Fibroblast of lung (primary cell): ENCODE results near the gene ATP2B2. TPM values are rescaled to one million over a fixed set of nuclear protein-coding genes. Genes with fewer than 3 reads are reported as not detected.

Source experiments
- DNase-seq, 2 donors: peaks; one replicate each; pipeline versions ENCODE4 v3.0.0 to v3.0.0-alpha.2; 2010; ENCODE audit warnings: low read depth in 2 of 2
- H2AFZ ChIP-seq: 2 replicates; pipeline ENCODE4 v1.5.1; 2012; ENCODE audit warnings: low read length, control low read depth, inconsistent platforms
- H3K27ac ChIP-seq: 2 replicates; pipeline ENCODE4 v1.5.1; 2011; ENCODE audit warnings: low read length, control low read depth; ENCODE audit not compliant: insufficient read depth
- H3K27me3 ChIP-seq: 2 replicates; pipeline ENCODE4 v1.5.1; 2011; ENCODE audit warnings: mild to moderate bottlenecking, low read length; ENCODE audit not compliant: control insufficient read depth, insufficient read depth
- H3K36me3 ChIP-seq: 2 replicates; pipeline ENCODE4 v1.5.1; 2011; ENCODE audit warnings: low read length; ENCODE audit not compliant: control insufficient read depth, insufficient read depth
- H3K4me1 ChIP-seq: 2 replicates; pipeline ENCODE4 v1.5.1; 2011; ENCODE audit warnings: low read length; ENCODE audit not compliant: control insufficient read depth, insufficient read depth; ENCODE audit errors: extremely low read depth
- H3K4me2 ChIP-seq: 2 replicates; pipeline ENCODE4 v1.5.1; 2011; ENCODE audit warnings: low read length, control low read depth; ENCODE audit not compliant: insufficient read depth; ENCODE audit errors: extremely low read depth
- H3K4me3 ChIP-seq, 4 experiments: fragments of 200-600 bp in 1 of 4; sonication (generic) in 1 of 4; replicated peaks in 1 of 4; 2 replicates each; pipeline ENCODE4 v1.5.1; 2011 to 2016; ENCODE audit warnings: low read length in 4 of 4, low read depth in 3 of 4, mild to moderate bottlenecking in 3 of 4, control low read depth in 2 of 4, inconsistent platforms in 1 of 4, mixed read lengths in 1 of 4; ENCODE audit not compliant: insufficient read depth in 1 of 4; ENCODE audit errors: control extremely low read depth in 1 of 4
- H3K79me2 ChIP-seq: 2 replicates; pipeline ENCODE4 v1.5.1; 2012; ENCODE audit warnings: mild to moderate bottlenecking, low read length, inconsistent platforms; ENCODE audit not compliant: control insufficient read depth, insufficient read depth
- H3K9ac ChIP-seq: 2 replicates; pipeline ENCODE4 v1.5.1; 2011; ENCODE audit warnings: mild to moderate bottlenecking, low read length, control low read depth; ENCODE audit not compliant: insufficient read depth
- H3K9me3 ChIP-seq: 2 replicates; pipeline ENCODE4 v1.5.1; 2012; ENCODE audit warnings: low read depth, low read length; ENCODE audit not compliant: control insufficient read depth, insufficient read depth
- H4K20me1 ChIP-seq: 2 replicates; pipeline ENCODE4 v1.5.1; 2011; ENCODE audit warnings: low read length; ENCODE audit not compliant: control insufficient read depth, insufficient read depth; ENCODE audit errors: extremely low read depth
- EZH2 ChIP-seq: IDR thresholded peaks from 2 replicates; pipeline ENCODE4 v1.5.1; 2012; ENCODE audit warnings: low read length, control low read depth, mild to moderate bottlenecking; ENCODE audit errors: missing control alignments
- polyA plus RNA-seq, 2 donors: library from polyadenylated mRNA; depleted of rRNA in 1 of 2; stranded (reverse) in 1 of 2; unstranded in 1 of 2; fragments of >200 nt; gene quantifications; 2 replicates each; pipeline ENCODE4 v1.2.1, GENCODE V29; 2011 to 2012; ENCODE audit warnings: missing spikeins in 1 of 2
- total RNA-seq: library from RNA; depleted of rRNA; stranded (reverse); fragments of >200 nt; gene quantifications from 2 replicates; pipeline ENCODE4 v1.2.1, GENCODE V29; 2014
- TF ChIP-seq, protein P1 (sequence below), 2 donors: IDR thresholded peaks in 1 of 2; conservative IDR thresholded peaks in 1 of 2; 1 replicate in 1 of 2; 2 replicates in 1 of 2; pipeline ENCODE4 v1.5.1; 2011 to 2012; ENCODE audit warnings: low read length in 2 of 2, control low read depth in 1 of 2, inconsistent platforms in 1 of 2, low read depth in 1 of 2, mild to moderate bottlenecking in 1 of 2

The ATP2B2 gene
- total and polyA plus RNA-seq, 2 donors (not counting 1 experiment from before 2014, with no cell fraction given) = not detected

DNA sequence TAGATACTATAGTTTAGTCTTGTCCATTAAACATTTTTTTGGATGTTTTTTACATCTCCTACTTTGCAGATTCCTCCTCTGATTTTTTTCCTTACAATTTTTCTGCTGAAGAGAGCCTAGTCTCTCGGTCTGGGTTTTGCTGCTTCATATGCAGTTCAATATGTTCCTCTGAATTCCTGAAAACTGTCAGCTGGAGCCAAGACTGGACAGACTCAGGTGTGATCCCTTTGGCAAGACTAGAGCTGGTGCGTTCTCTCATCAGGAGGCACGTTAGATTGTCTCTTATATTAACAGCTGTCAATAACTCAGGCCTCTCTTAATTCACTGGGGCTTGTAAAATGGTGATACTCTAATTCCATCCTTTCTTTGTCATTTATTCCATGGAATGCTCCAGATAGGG is 199.2 kb downstream of the ATP2B2 start:
- no peak overlapping the region for H3K4me2 ChIP-seq
- H4K20me1 ChIP-seq = no peaks in the 10 kb centered on the region
- H3K4me1 ChIP-seq = no peaks in the 10 kb centered on the region
- no peak overlapping the region for H3K9ac ChIP-seq
- H3K36me3 ChIP-seq = peaks cover 32% of the 10 kb centered on the region
- no peak overlapping the region for H3K4me3 ChIP-seq
- no peak overlapping the region for H3K27ac ChIP-seq
- H3K9me3 ChIP-seq = no peaks in the 10 kb centered on the region
- no peaks in the 10 kb centered on the region for H3K79me2 ChIP-seq
- TF ChIP-seq, protein P1, sequence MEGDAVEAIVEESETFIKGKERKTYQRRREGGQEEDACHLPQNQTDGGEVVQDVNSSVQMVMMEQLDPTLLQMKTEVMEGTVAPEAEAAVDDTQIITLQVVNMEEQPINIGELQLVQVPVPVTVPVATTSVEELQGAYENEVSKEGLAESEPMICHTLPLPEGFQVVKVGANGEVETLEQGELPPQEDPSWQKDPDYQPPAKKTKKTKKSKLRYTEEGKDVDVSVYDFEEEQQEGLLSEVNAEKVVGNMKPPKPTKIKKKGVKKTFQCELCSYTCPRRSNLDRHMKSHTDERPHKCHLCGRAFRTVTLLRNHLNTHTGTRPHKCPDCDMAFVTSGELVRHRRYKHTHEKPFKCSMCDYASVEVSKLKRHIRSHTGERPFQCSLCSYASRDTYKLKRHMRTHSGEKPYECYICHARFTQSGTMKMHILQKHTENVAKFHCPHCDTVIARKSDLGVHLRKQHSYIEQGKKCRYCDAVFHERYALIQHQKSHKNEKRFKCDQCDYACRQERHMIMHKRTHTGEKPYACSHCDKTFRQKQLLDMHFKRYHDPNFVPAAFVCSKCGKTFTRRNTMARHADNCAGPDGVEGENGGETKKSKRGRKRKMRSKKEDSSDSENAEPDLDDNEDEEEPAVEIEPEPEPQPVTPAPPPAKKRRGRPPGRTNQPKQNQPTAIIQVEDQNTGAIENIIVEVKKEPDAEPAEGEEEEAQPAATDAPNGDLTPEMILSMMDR (conservative IDR thresholded peaks at IDR 0.05 in 1 of 2, IDR thresholded peaks at IDR 0.05 in 1 of 2; ENCODE audit: low read depth in 1 of 2, low read length in 2 of 2) = no peak
- TF ChIP-seq EZH2 = no peak
- no peaks in the 10 kb centered on the region for H3K27me3 ChIP-seq
- DNase-seq = no peak
- H2AFZ ChIP-seq = no peak overlapping the region

DNA sequence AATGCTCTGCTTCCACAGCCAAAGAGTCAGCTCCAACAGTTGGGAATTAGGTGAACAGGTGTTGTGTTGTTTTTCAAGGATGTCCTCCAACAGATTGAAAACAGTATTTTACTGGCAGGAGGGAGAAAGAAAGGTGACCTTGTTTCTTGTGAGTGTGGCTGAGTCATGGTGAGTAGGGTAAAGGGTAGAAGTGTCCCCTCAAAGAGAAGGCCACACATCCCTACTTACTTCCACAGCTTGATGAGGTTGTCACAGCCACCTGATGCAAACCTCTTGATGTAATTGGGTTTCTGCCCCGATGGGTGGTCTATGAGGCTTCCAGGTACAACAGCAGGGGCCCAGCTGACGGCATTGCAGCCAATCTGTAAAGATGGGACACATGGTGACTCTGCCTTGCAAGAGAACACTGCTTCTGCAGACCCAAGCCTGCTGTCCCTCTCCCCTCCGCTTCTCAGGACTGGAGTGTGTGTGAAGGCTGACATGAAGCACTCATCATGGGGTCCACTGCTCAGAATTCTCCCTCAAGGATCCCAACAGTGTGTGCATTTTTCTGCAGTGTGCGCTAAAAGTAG is 200.0 kb downstream of the ATP2B2 start:
- Histone ChIP-seq H3K9ac (no peak overlapping the region), H3K27me3 (no peaks in the 10 kb centered on the region), H4K20me1 (no peaks in the 10 kb centered on the region), H2AFZ (no peak overlapping the region), H3K79me2 (no peaks in the 10 kb centered on the region), H3K36me3 (peaks cover 36% of the 10 kb centered on the region), H3K9me3 (no peaks in the 10 kb centered on the region), H3K27ac (no peak overlapping the region), H3K4me2 (no peak overlapping the region), H3K4me1 (no peaks in the 10 kb centered on the region), H3K4me3 (no peak overlapping the region)
- TF ChIP-seq, protein P1 (conservative IDR thresholded peaks at IDR 0.05 in 1 of 2, IDR thresholded peaks at IDR 0.05 in 1 of 2; ENCODE audit: low read depth in 1 of 2, low read length in 2 of 2) = no peak
- no peak for TF ChIP-seq EZH2
- no peak for DNase-seq

DNA sequence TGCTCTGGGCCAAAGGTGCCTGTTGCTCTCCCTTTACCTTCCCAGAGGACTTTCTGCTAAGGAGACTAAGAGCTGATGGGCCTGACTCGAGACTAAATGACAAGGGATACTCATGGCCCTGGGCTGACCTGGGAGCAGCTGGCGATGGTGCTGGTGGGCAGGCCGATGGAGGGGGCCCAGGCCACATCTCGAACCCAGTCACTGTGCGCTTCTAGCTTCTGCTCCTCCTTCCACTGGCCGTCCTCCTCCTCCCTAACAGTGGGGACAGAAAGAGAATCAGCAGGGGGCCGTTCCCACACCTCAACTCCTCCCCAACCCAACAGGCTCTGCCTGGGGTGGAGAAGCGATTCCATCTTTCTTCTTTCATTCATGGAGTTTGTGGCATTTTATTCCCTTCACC is 200.5 kb downstream of the ATP2B2 start:
- Histone ChIP-seq H2AFZ (no peak overlapping the region), H3K36me3 (peaks cover 39% of the 10 kb centered on the region), H3K79me2 (no peaks in the 10 kb centered on the region), H3K27ac (no peak overlapping the region), H3K27me3 (no peaks in the 10 kb centered on the region), H3K9me3 (no peaks in the 10 kb centered on the region), H3K4me2 (no peak overlapping the region), H3K9ac (no peak overlapping the region), H3K4me1 (no peaks in the 10 kb centered on the region), H3K4me3 (no peak overlapping the region), H4K20me1 (no peaks in the 10 kb centered on the region)
- DNase-seq = no peak
- TF ChIP-seq, protein P1 (conservative IDR thresholded peaks at IDR 0.05 in 1 of 2, IDR thresholded peaks at IDR 0.05 in 1 of 2; ENCODE audit: low read depth in 1 of 2, low read length in 2 of 2) = no peak
- no peak for TF ChIP-seq EZH2
